ENCODE results near the gene ALG2.

Gene ALG2

DNA sequence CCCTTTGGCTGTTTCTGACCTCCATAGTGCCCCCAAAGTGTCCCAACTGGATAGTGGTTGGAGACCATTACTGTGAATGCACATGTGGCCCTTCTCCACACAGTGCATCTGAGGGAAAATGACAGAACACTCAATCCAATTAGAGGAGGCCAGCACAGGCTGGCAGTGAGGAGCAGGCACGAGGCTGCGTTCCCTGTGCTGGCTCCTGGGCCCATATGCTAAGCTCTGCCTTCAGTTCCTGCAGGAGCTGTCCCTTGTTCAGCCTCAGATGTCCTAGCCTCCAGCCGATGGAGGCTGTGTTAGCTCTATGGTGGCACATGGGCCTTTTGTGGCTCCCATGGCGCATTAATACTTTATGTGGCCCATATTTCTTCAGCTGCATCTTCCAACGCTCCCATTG is 35.8 kb downstream of the ALG2 start:
- Histone ChIP-seq H3K4me1 (ENCODE audit: control insufficient read depth, insufficient read depth, low read length) (no peaks in the 10 kb centered on the region), H3K9me3 (ENCODE audit: control insufficient read depth, insufficient read depth, low read depth, low read length) (no peaks in the 10 kb centered on the region), H3K4me3 (ENCODE audit: low read depth, low read length) (no peak overlapping the region), H3K27ac (ENCODE audit: extremely low read depth, low read depth, low read length) (no peak overlapping the region), H3K36me3 (ENCODE audit: control insufficient read depth in 2 of 2, insufficient read depth in 1 of 2, low read length in 2 of 2) (no peaks in the 10 kb centered on the region)
- no peak for TF ChIP-seq ZNF777 (tag by site-specific recombination; IDR thresholded peaks at IDR 0.05; ENCODE audit: borderline replicate concordance)
- TF ChIP-seq ZNF843 (tag by site-specific recombination; IDR thresholded peaks at IDR 0.05), result no peak
- TF ChIP-seq ZNF366 (tag by site-specific recombination; conservative IDR thresholded peaks at IDR 0.05), result no peak
- no peak for TF ChIP-seq ZNF629 (tag by site-specific recombination; IDR thresholded peaks at IDR 0.05)
- no peak for TF ChIP-seq ZNF223 (tag by site-specific recombination; IDR thresholded peaks at IDR 0.05)
- no peak for TF ChIP-seq OVOL3 (tag by site-specific recombination; IDR thresholded peaks at IDR 0.05)
- TF ChIP-seq, protein P1, sequence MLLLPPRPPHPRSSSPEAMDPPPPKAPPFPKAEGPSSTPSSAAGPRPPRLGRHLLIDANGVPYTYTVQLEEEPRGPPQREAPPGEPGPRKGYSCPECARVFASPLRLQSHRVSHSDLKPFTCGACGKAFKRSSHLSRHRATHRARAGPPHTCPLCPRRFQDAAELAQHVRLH (tag by site-specific recombination; IDR thresholded peaks at IDR 0.05), result no peak
- no peak for TF ChIP-seq ZNF830 (tag by site-specific recombination; IDR thresholded peaks at IDR 0.05; ENCODE audit: low read depth)
- TF ChIP-seq TRIM28 (IDR thresholded peaks at IDR 0.05; ENCODE audit: borderline replicate concordance, low read length), result no peak
- no peak for TF ChIP-seq ZBTB7A (tag by site-specific recombination; IDR thresholded peaks at IDR 0.05; ENCODE audit: low read depth)
- no peak for TF ChIP-seq ZNF792 (tag by site-specific recombination; IDR thresholded peaks at IDR 0.05)
- TF ChIP-seq YY1 (tag by site-specific recombination; IDR thresholded peaks at IDR 0.05), result no peak
- TF ChIP-seq ZNF292 (tag by site-specific recombination; IDR thresholded peaks at IDR 0.05; ENCODE audit: borderline replicate concordance, low read depth), result no peak
- TF ChIP-seq, protein P2, sequence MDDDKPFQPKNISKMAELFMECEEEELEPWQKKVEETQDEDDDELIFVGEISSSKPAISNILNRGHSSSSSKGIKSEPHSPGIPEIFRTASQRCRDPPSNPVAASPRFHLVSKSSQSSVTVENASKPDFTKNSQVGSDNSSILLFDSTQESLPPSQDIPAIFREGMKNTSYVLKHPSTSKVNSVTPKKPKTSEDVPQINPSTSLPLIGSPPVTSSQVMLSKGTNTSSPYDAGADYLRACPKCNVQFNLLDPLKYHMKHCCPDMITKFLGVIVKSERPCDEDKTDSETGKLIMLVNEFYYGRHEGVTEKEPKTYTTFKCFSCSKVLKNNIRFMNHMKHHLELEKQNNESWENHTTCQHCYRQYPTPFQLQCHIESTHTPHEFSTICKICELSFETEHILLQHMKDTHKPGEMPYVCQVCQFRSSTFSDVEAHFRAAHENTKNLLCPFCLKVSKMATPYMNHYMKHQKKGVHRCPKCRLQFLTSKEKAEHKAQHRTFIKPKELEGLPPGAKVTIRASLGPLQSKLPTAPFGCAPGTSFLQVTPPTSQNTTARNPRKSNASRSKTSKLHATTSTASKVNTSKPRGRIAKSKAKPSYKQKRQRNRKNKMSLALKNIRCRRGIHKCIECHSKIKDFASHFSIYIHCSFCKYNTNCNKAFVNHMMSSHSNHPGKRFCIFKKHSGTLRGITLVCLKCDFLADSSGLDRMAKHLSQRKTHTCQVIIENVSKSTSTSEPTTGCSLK (tag by site-specific recombination; IDR thresholded peaks at IDR 0.05), result no peak
- TF ChIP-seq ZNF184 (tag by site-specific recombination; IDR thresholded peaks at IDR 0.05), result no peak
- TF ChIP-seq KLF10 (tag by site-specific recombination; IDR thresholded peaks at IDR 0.05), result no peak
- ChIA-PET CTCF (interaction anchor here (0.5 to 4.9 kb wide), 16 partner anchors 9 to 1410 kb away, joined by 3 to 45 read pairs (median 3); partner anchors contain the start of gene SEC61B), POLR2A (interaction anchor here (0.6 to 2.4 kb wide), 3 partner anchors 36 to 779 kb away, joined by 5 to 8 read pairs (median 5); partner anchors contain the start of genes ALG2 and SEC61B)

DNA sequence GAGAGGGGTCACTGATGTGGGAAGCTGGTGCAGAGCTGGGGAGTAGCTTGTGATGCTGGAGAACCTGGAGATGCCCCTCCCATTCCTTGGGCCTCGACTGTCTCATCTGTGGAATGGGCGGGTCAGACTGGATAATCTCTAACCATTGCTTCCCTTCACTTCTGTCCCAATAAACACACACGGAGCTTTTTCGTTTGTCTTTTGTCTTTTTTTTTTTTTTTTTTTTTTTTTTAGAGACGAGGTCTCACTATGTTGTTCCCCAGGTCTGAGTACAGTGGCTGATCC is 36.5 kb downstream of the ALG2 start:
- Histone ChIP-seq H3K4me3 (ENCODE audit: low read depth, low read length) (no peak overlapping the region), H3K9me3 (ENCODE audit: control insufficient read depth, insufficient read depth, low read depth, low read length) (no peaks in the 10 kb centered on the region), H3K4me1 (ENCODE audit: control insufficient read depth, insufficient read depth, low read length) (no peaks in the 10 kb centered on the region), H3K27ac (ENCODE audit: extremely low read depth, low read depth, low read length) (no peak overlapping the region), H3K36me3 (ENCODE audit: control insufficient read depth in 2 of 2, insufficient read depth in 1 of 2, low read length in 2 of 2) (no peaks in the 10 kb centered on the region)
- POLR2A ChIA-PET, result interaction anchor here (0.6 to 2.4 kb wide), 3 partner anchors 36 to 778 kb away, joined by 5 to 8 read pairs (median 5); partner anchors contain the start of genes ALG2 and SEC61B
- CTCF ChIA-PET, result interaction anchor here (0.6 to 4.9 kb wide), 30 partner anchors 8 to 1411 kb away, joined by 3 to 45 read pairs (median 4); partner anchors contain the start of gene SEC61B
- TF ChIP-seq ZNF843 (tag by site-specific recombination; IDR thresholded peaks at IDR 0.05) (no peak), ZNF544 (tag by site-specific recombination; IDR thresholded peaks at IDR 0.05) (no peak), ZBTB21 (tag by site-specific recombination; IDR thresholded peaks at IDR 0.05) (no peak), ZNF664 (tag by site-specific recombination; IDR thresholded peaks at IDR 0.05) (no peak), ZNF701 (tag by site-specific recombination; IDR thresholded peaks at IDR 0.05) (no peak), ZNF132 (tag by site-specific recombination; IDR thresholded peaks at IDR 0.05; ENCODE audit: borderline replicate concordance) (no peak)
